Measurements from ENCODE around the gene CLEC9A.
"Not testable (repeated sequence)": the region's sequence is repeated elsewhere in the genome, so short reads cannot be mapped to it uniquely, and the experiment has no call there.

Gene CLEC9A

DNA sequence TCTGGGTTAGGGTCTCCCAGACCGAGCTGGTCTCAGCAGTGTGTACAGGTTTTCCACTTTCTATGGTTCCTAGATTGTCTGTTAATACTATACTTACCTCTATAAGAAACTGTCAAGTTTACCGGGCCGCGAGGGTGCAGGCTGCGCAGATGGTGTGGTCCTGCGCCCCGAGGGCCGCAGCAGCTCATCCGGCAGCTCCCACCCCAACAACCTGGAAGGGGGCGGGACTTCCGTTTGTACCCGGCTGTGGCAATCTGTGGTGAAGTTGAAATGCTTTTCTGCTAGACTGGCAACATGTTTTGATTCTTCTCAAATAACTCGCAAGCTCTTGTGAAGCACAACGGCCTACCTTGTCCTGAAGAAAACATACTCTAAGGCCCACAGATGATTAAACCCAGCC is at the start of gene CLEC9A:
CLEC9A (plus strand) TSS at position 237 of the 400 bp plus-strand sequence. CDS start 22,006 bp downstream, outside the sequence.
- in situ Hi-C loops (cut with MboI; ENCODE audit: low sequenced_read_pairs), result no loop called here

DNA sequence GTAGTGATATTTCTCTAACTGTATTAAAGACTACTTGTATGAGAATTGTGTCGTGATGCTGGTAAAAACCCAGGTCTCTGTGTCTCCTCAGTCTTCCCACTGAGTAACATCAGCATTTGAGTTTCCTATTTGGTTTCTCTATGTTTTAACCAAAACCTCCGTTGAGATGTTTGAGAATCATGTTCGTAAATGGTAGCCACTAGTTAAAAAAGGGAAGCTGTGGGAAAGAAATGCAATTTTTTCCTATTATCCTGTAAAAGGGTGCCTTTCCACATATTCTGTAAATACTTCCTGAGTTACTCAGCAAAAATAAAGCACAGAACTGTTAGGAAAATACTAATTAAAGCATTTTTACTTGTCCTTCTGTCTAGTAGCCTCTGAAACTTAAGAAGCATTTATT is 38.6 kb upstream of the CLEC9A start:
- in situ Hi-C loops (cut with MboI; ENCODE audit: low sequenced_read_pairs), result no loop called here

DNA sequence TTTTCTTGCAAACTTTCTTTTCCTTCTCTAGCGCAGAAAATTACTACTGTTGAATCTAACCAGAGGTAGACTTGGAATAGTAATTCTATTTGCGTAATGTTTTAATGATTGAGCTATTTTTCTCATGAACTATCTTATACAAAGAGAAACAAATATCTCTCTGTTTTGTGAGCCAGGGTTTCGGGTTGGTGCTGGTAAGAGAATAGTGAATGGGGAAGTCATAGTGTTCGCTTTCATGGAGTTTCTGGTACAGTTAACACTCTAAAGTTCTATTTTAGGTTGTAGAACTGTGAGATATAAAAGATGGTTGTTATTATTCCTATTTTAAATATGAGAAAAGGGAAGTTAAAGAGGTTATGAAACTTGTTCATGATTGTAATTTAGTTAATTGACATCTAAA is 38.2 kb upstream of the CLEC9A start:
- in situ Hi-C loops (cut with MboI; ENCODE audit: low sequenced_read_pairs), result no loop called here

DNA sequence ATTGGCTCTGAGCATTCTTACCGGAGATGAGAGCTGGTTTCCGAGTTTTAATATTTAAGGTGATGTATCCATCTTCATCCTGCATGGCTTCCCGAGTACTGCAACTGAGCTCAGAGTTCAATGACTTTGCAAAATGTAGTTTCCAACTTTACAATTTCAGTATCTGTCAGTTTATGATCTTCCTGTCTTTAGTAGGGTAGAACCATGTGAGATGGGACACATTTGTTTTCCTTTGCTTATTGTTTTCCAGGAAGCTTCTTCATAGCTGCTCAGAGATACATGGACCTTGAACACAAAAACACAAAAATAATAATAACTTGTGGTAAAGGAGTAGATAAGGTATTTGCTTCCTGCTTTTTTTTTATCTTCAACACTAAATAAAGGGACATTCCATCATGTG is 31.5 kb upstream of the CLEC9A start, which contains the start of gene CLEC1B:
CLEC1B (minus strand) TSS at position 106 of the 400 bp plus-strand sequence; CDS start at position 85, 21 bp downstream.
- in situ Hi-C loops (cut with MboI; ENCODE audit: low sequenced_read_pairs), result no loop called here

DNA sequence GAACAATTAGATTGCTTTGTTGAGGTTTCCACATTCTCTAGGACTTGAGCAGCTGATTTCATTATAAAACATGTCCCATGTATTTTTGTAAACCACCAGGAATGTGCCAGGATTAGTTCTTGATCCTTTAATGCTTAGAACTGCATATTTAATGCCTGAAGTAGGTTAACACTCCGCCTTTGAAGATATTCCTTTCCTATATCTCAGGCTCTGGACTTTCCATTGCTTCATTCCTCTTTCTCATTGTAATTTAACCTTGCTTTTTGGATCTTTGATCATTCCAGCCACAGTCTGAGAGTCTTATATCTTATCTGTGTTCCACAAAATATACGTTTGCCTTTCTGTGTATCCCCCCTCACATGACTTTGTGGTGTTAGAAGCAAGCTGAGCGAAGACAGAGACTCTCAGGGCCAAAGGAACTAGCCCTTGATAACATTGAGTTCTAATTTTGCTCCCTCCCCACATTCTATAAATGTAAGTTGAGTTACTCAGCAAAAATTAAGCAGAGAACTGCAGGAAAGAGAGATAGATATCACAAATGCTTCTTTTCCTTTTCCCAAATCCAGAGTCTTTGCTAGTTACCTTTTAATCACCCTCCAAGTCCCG is 29.2 kb upstream of the CLEC9A start:
- in situ Hi-C loops (cut with MboI; ENCODE audit: low sequenced_read_pairs), result no loop called here

DNA sequence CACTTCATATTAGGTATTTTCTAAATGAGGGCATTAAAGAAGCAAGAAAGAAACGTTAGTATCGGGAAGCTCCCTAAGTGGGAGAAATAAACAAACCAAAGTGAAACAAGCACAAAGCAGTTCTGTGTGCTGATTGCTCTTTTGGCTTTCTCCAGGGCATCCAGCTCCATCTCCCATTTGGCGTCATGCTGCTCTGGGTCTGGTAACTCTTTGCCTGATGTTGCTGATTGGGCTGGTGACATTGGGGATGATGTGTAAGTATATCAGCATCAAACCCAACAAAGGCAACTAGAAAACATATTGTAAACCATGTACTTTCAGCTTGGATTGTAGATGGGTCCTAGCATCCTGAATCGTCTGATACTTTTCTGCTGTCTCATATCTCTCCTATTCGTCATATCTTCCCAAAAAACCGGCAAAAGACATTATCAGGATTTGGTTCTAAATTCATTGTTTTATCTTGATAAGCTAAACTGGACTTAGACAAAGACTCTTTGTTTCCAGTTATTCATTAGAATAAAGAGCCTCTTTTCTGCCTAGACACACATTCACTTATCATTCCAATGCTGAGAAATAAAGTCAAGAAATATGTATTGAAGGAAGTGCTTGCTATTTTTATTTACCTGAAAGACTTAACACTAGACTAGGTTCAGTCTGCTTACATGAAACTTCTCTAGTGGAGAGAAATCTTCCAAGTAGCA is 17.7 kb upstream of the CLEC9A start:
- in situ Hi-C loops (cut with MboI; ENCODE audit: low sequenced_read_pairs), result no loop called here

DNA sequence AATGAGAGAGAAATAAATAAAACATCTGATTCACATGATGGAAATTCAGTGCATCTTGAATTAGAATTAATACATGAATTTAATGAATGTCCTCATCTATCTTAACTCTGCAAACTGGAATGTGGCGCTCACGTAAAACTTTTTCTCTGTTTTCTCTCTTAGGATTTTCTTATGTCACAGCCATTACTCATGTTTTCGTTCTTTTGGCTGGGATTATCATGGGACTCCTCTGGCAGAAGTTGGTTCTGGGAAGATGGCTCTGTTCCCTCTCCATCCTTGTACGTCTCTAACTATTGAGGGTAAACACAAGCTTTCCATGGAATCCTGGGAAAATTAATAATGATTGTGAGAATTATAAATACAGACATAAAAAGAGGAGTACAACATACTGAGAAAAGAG is 15.0 kb upstream of the CLEC9A start:
- in situ Hi-C loops (cut with MboI; ENCODE audit: low sequenced_read_pairs), result no loop called here

DNA sequence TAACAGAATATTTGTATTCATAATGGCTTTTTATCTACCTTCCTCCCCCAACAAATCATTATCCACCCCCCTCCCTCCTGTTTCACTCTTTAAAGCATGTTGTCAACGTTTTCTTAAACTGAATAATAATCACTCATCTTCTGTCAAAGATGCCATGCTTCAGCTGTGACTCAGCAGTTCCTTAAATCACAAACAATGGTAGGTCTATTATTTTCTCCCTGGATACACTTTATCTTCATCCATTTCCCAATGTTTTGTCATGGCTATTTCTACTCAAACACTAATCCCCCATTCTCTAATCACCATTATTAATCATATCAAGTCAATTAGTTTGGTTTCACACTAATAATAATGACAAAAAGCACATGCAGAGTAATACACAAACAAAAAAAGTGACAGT is 13.6 kb upstream of the CLEC9A start:
- in situ Hi-C loops (cut with MboI; ENCODE audit: low sequenced_read_pairs), result no loop called here

DNA sequence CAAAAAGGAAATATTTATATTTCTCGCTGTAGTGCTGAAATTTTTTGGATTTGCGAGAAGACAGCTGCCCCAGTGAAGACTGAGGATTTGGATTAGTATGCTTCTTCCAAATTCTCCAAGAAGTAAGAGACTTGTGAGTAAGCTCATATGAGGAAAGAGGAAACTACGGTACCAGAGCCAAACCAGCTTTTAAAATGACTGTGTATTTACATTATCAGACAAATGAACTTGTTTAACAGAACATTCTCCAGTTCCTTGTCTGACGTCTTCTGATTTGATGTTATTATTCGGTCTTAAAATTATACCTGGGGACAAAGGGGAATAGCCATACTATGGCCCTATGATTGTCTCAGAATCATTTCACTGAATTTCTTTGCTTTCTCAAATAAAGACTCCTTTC is 12.1 kb upstream of the CLEC9A start:
- in situ Hi-C loops (cut with MboI; ENCODE audit: low sequenced_read_pairs), result no loop called here

DNA sequence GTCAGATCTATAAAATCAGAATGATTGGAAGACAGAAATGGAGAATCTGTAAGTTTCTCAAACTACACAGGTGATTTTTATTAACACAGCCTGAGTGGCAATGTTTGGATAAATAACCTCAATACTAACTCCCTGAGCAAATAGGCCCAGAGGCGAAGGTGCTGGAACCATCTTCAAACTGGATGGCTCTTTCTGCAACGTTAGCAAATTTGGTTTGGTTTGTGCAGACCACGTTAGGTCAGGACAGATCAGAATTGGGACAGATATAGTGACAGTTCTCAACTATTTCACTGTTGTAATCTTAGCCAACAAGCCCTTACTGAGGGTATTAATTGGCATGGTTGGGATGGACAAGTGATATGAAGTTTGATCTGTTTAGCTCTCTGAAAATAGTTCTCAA is 9.1 kb upstream of the CLEC9A start:
- in situ Hi-C loops (cut with MboI; ENCODE audit: low sequenced_read_pairs), result no loop called here

DNA sequence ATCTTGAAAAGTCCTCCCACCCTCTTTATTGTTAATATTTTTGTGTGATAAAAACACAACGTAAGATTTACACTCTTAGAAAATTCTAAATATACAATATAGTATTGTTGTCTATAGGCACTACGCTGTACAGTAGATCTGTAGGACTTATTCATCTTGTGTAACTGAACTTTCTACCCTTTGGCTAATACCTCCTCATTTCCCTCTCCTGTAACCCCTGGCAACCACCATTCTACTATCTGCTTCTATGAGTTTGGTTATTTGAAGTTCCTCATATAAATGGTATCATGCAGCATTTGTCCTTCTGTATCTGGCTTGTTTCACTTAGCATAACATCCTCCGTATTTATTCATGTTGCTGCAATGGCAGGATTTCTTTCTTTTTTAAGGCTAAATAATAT is 5.2 kb upstream of the CLEC9A start:
- in situ Hi-C loops (cut with MboI; ENCODE audit: low sequenced_read_pairs), result no loop called here

DNA sequence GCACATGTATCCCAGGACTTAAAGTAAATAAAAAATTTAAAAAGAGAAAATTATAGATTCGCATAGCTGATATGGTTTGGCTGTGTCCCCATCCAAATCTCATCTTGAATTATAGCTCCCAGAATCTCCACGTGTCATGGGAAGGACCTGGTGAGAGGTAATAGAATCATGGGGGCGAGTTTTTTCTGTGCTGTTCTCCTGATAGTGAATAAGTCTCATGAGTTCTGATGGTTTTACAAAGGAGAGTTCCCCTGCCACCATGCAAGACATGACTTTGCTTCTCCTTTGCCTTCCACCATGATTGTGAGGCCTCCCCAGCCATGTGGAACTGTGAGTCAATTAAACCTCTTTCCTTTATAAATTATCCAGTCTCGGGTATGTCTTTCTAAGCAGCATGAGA is 3.8 kb upstream of the CLEC9A start:
- in situ Hi-C loops (cut with MboI; ENCODE audit: low sequenced_read_pairs), result not testable (repeated sequence)

DNA sequence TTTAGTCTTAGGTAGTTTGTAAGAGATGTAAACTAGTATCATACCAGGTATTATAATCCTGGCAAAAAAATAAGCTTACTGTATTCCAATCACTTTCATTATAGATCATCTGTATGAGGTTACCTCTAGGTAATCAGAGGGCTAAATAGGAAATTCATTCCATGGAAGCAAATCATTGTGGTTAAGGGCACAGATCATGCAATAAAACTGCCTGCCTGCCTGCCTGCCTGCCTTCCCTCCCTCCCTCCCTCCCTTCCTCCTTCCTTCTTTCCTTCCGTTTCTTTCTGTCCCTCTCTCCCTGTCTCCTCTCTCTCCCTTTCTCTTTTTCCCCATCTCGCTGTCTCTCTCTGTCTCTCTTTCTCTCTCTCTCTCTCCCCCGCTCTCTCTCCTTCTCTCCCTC is 3.2 kb upstream of the CLEC9A start:
- in situ Hi-C loops (cut with MboI; ENCODE audit: low sequenced_read_pairs), result no loop called here

DNA sequence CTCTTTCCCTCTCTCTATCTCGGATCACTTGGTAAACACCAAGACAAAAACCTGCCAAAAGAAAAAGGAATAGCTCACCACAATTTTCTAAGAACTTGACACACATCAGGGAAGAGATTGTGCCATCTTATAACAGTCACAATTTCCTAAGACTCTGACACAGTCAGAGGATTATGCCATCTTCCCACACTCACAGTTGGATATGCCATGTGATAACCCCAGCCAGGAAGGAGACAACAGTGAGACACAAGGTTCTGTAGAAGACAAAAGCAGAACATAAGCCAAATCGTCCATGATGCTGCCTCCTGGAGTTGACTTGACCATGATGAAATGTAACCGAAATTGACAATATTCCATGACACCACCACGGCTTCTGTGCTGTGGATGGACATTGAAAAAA is 2.8 kb upstream of the CLEC9A start:
- in situ Hi-C loops (cut with MboI; ENCODE audit: low sequenced_read_pairs), result no loop called here

DNA sequence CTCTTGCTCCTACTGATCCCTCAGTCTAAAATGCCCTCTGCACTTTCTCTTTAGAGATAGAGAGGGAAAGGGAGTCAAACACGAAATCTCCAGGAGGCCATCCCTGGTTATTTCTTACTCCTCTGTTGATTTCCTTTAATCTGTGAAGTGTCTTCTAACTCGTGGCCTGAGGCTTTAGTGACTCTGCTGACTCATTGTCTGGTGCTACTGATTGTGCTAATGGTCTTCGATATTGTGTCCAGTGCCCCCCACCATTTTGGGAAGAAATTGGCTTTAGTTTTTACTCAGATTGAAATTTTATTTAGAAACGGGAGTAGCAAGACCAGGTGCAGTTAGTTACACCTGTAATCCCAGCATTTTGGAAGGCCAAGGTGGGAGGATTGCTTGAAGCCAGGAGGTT is 839 bp downstream of the CLEC9A start:
- in situ Hi-C loops (cut with MboI; ENCODE audit: low sequenced_read_pairs), result no loop called here

DNA sequence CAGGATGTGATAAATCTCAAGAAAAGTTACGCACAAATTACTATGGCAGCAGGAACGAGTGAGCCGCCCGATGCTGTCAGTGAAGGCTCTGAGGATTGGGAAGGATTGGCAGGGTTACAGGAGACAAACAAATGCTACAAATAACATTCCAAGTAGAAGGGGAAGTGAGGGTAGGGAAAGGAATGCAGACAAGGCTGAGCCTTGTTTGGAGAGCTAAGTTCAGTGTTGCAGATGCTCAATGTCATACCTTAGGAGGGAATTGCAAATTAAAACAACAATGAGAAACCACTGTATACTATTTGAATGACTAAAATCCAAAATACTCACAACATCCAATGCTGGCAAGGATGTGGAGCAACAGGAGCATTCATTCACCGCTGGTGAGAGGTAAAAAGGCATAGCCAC is 1.3 kb downstream of the CLEC9A start:
- in situ Hi-C loops (cut with MboI; ENCODE audit: low sequenced_read_pairs), result no loop called here

DNA sequence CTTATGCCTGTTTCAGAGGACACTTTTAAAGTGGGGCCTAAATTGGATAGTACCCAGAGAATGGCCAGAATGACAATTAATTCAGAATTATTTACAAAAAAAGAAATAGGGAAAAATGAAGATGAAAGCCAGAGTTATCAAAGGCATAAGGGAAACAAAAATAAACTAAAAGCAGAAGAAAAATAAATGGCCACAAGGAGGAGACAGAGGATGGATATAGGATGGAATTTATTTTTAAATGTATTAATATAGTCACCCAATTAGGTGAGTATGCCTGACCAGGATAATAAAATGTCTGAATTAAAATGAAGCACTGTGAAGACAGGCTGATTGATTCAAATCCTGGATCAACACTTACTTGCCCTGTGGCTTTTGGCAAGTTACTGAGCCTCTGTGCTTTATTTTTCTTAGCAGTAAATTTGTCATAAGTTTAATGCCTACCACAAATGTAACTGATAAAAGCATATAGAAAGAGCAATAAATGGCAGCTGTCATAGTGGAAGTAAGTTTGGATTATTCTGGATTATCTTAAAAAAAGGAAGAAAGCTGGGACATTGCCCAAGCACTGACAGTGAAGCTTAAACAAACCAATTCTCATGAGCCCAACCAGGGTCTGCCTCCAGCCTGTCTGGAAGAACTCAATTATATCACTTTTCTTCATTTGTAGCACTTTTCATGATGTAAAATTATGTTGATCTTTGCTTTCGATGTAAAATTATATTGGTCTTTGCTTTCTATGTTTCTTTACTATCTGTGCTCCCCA is 3.5 kb downstream of the CLEC9A start:
- in situ Hi-C loops (cut with MboI; ENCODE audit: low sequenced_read_pairs), result no loop called here

DNA sequence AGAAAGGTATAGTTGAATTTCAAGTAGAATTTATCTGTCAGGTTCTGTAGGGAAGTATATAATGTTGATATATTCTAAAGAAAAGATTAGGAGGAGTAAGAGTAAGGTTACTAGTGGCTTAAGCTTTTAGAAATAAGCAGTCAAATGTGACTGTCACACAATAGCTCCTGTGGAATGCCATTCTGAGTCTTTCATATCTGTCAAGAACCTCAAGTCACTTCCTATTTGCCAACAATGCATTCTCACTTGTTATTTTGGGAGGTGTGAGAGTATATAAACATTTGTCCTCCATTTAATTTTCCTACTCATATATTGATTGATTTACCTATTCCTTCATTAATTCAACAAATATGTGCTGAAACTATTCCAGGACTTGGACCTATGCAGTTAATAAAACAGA is 11.7 kb downstream of the CLEC9A start:
- in situ Hi-C loops (cut with MboI; ENCODE audit: low sequenced_read_pairs), result no loop called here

DNA sequence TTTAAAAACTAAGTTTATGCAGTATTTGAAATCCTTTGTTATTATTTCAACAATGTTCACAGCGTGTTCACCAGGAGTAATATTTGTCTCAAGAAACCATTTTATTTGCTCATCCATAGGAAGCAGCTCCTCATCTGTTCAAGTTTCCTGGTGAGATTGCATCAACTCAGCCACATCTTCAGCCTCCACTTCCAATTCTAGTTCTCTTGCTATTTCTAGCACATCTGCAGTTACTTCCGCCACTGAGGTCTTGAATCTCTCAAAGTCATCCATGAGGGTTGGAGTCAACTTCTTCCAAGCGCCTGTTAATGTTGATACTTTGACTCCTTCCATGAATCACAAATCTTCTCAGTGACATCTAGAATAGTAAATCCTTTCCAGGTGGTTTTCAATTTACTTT is 18.0 kb downstream of the CLEC9A start:
- in situ Hi-C loops (cut with MboI; ENCODE audit: low sequenced_read_pairs), result no loop called here

DNA sequence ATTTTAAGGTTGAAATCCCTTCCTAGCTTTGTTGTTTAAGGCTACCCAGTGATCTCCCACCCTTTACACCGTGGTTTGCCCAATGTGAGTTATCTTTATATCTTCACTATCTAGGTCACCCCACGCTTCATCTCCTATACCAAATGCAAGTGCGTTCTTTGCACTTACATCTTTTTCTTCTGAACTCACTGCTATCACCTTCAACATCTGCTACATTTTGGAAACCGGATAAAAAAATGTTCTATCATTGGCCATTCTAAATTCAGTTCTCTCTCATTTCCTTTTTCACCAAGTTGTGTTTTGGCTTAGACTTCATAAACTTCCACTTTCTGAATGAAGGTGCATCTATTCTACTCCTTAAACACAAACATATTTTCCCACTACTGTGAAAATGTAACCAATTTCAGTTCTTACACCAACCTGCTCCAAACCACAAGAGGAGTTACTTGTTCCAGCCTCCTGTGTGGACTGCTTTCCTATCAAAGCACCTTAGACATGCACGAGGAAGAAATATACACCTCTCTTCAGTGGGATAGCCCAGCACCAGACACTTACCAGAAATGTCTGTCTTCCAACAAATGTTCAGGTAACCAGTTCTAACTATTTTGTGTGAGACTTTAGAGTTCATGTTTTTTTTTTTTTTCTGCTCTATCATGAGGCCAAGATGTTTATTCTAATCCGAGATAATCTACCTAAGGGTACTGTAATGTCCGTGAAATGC is 21.9 kb downstream of the CLEC9A start:
- in situ Hi-C loops (cut with MboI; ENCODE audit: low sequenced_read_pairs), result no loop called here

DNA sequence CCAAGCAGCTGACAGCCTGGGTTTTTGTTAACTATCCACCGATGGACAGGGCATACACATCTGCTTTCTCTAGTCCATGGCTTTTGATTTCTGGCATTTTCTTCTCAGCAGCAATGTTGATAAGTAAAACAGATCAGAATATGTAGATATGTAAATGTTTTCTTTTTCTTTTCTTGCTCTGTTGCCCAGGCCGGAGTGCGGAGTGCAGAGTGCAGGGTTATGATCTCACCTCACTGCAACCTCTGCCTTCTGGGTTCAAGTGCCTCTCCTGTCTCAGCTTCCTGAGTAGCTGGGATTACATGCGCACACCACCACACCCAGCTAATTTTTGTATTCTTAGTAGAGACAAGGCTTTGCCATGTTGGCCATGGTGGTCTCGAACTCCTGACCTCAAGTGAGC is 27.9 kb downstream of the CLEC9A start:
- in situ Hi-C loops (cut with MboI; ENCODE audit: low sequenced_read_pairs), result no loop called here

All from hTERT RPE-1 (cell line).